ENCODE data around the gene SINHCAF.

DNA sequence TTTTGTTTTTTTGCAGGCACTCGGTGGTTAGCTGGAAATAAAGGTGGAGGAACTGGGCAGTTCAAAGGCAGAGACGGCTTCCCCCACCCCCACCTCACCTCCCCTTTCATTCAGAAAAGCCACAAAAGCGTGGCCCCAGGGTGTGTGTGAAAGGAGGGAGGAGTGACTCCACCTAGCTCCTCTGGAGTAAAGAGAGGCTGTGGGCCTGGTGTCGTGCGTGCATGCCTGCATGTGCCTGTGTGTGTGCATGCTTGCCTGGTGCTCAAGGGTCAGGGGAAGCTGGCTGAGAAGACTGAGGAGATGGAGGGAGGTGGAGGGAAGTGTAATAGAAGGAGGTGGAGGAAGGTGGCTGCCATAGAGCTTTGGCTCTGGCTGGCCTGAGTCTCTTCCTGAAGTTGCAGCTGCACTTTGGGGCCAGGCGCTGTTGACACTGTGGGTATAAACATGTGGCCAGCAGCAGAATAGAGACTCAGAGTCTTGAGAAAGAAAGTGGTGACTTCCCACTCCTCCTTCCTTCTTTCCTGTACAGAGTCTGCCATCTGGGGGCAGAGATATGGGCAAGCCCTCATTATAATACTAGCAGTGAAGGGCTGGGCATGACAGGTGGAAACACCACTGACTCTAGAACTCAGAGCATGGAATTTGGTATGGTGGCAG lies 36.9 kb upstream of the SINHCAF start:
- TF ChIP-seq POLR2AphosphoS5 (IDR thresholded peaks at IDR 0.05) (no peak), POLR2A (IDR thresholded peaks at IDR 0.05) (no peak)
- TF ChIP-seq, protein P1, sequence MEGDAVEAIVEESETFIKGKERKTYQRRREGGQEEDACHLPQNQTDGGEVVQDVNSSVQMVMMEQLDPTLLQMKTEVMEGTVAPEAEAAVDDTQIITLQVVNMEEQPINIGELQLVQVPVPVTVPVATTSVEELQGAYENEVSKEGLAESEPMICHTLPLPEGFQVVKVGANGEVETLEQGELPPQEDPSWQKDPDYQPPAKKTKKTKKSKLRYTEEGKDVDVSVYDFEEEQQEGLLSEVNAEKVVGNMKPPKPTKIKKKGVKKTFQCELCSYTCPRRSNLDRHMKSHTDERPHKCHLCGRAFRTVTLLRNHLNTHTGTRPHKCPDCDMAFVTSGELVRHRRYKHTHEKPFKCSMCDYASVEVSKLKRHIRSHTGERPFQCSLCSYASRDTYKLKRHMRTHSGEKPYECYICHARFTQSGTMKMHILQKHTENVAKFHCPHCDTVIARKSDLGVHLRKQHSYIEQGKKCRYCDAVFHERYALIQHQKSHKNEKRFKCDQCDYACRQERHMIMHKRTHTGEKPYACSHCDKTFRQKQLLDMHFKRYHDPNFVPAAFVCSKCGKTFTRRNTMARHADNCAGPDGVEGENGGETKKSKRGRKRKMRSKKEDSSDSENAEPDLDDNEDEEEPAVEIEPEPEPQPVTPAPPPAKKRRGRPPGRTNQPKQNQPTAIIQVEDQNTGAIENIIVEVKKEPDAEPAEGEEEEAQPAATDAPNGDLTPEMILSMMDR (IDR thresholded peaks at IDR 0.05), result no peak

Data from breast epithelium (tissue), 3 donors.